Neuron (in vitro differentiated cells): ENCODE measurements around the gene BCL2.

Source experiments
- H2AFZ ChIP-seq: one replicate; pipeline ENCODE4 v1.6.1; 2013; ENCODE audit warnings: low read depth, mild to moderate bottlenecking, inconsistent platforms, low read length, moderate library complexity
- H3K27me3 ChIP-seq: one replicate; pipeline ENCODE4 v1.6.1; 2013; ENCODE audit warnings: low read length; ENCODE audit not compliant: insufficient read depth
- H3K36me3 ChIP-seq: one replicate; pipeline ENCODE4 v1.6.1; 2013; ENCODE audit warnings: low read length; ENCODE audit not compliant: insufficient read depth
- H3K4me1 ChIP-seq: one replicate; pipeline ENCODE4 v1.6.1; 2013; ENCODE audit warnings: low read length; ENCODE audit not compliant: insufficient read depth
- H3K4me3 ChIP-seq: 2 replicates; pipeline ENCODE4 v1.5.1; 2013; ENCODE audit warnings: mild to moderate bottlenecking, low read length, moderate library complexity
- H3K9me3 ChIP-seq: one replicate; pipeline ENCODE4 v1.6.1; 2013; ENCODE audit warnings: low read length

Gene BCL2

DNA sequence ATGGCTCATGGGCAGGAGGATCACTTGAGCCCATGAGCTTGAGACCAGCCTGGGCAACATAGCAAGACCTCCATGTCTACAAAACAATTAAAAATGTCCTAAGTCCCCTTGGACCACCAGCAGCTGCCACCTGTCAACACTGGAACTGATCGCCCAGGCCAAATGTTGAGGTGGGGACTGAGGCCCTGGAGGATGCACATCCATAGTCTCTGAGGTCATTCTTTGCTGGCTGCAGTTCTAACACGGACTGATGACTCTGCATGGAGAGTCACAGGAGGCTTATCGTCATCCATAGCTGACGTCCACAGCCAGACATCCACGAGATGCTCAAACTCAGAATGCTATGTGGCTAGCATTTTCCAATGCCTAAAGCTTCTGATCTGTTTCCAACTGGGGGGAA lies 151.3 kb downstream of the BCL2 start:
- H3K36me3 ChIP-seq = no peaks in the 10 kb centered on the region
- H3K9me3 ChIP-seq = no peaks in the 10 kb centered on the region
- H3K4me1 ChIP-seq = no peaks in the 10 kb centered on the region
- H3K27me3 ChIP-seq = no peaks in the 10 kb centered on the region
- H3K4me3 ChIP-seq = no peak overlapping the region
- no peak overlapping the region for H2AFZ ChIP-seq

DNA sequence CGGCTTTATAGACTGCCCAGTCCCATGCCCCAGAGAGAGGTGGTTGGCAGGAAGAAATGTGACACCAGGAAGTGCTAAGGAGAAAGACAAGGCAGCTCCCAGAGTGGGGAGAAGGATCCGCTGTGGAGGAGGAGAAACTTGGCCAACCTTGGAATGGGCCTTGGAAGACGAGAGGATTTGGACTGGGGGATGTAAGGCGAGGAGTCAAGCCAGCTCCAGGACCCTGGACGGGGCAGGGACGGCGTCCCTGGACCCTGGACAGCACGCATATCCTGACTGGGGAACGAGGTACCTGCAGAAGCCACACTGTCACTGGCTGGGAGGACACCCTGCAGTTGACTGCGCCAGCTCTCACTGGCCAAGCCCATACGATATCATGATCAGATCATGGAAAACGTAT lies 153.4 kb downstream of the BCL2 start:
- no peaks in the 10 kb centered on the region for H3K27me3 ChIP-seq
- peaks cover 5% of the 10 kb centered on the region for H3K4me1 ChIP-seq
- H3K4me3 ChIP-seq = no peak overlapping the region
- H3K9me3 ChIP-seq = no peaks in the 10 kb centered on the region
- no peaks in the 10 kb centered on the region for H3K36me3 ChIP-seq
- H2AFZ ChIP-seq = no peak overlapping the region

DNA sequence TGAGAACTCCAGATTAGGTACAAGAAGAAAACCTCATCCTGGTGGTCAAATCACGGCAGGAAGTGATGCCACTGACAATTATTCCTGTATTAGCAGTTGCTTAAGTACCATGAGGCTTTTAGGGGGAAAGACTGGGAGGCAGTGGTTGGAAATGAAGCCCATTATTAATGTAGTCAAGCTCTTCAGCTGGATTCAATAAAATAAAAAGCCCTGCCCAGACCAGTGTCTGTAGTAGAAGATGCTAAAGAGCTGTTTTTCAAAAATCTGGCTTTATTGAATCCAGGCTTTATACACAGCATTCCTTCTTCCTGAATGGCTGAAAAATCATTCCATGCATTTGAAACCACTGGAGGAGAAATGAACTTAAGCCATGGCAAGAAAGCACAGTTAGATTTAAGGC lies 155.2 kb downstream of the BCL2 start:
- Histone ChIP-seq H2AFZ (no peak overlapping the region), H3K27me3 (no peaks in the 10 kb centered on the region), H3K36me3 (no peaks in the 10 kb centered on the region), H3K9me3 (no peaks in the 10 kb centered on the region), H3K4me3 (no peak overlapping the region), H3K4me1 (peaks cover 6% of the 10 kb centered on the region)

DNA sequence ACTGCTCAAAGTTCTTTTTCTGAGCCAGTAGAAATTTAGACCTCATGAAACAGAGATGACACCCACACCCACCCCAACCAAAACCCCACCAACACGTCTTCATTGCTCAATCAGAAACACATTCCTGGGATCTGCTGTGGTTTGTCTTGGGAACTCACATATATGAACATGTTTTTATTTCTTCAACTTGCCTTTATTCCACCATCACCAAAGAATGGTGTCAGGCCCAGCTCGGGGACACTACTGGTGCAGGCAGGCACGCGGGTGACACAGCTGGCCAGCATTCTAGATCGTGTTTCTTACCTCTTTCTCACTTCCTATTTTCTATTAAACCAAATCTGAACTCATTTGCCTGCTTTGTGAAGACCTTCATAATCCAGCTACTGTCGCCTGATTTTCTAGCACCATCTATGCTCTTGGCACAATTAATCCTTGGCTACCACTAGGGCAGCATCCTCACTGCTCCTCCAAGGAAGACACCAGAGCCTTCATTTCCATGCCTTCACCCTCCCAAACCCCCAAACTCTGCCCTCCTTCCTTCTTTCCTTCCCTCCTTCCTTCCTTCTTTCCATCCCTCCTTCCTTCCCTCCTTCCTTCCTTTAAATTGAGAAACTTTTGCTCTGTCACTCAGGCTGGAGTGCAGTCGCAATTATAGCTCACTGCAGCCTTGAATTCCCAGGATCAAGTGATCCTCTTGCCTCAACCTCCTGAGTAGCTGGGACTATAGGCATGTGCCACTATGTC lies 157.1 kb downstream of the BCL2 start:
- no peaks in the 10 kb centered on the region for H3K9me3 ChIP-seq
- H3K4me3 ChIP-seq = no peak overlapping the region
- peaks cover 6% of the 10 kb centered on the region for H3K4me1 ChIP-seq
- H2AFZ ChIP-seq = no peak overlapping the region
- no peaks in the 10 kb centered on the region for H3K36me3 ChIP-seq
- no peaks in the 10 kb centered on the region for H3K27me3 ChIP-seq

DNA sequence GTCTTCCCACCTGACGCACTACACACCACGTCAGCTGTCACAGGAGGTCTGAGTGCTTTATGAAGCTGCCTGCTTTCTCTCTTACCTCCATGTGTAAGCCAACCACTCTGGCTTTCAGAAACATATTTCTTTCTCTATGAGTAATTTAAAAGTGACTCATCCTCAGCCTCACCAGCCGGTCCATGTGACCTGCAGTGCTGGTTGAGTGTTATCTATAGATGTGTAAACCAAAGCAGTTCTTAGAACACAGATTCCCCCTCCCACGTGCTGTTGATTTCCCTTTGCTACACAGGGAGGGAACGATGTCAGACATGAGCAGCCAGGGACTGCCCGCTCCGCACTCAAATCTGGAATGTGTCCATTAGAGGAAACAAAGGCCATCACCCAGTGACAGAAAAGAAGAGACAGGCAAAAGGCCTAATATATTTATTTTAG lies 157.8 kb downstream of the BCL2 start:
- peaks cover 6% of the 10 kb centered on the region for H3K4me1 ChIP-seq
- no peak overlapping the region for H3K4me3 ChIP-seq
- H3K27me3 ChIP-seq = no peaks in the 10 kb centered on the region
- H3K9me3 ChIP-seq = no peaks in the 10 kb centered on the region
- no peaks in the 10 kb centered on the region for H3K36me3 ChIP-seq
- H2AFZ ChIP-seq = no peak overlapping the region

DNA sequence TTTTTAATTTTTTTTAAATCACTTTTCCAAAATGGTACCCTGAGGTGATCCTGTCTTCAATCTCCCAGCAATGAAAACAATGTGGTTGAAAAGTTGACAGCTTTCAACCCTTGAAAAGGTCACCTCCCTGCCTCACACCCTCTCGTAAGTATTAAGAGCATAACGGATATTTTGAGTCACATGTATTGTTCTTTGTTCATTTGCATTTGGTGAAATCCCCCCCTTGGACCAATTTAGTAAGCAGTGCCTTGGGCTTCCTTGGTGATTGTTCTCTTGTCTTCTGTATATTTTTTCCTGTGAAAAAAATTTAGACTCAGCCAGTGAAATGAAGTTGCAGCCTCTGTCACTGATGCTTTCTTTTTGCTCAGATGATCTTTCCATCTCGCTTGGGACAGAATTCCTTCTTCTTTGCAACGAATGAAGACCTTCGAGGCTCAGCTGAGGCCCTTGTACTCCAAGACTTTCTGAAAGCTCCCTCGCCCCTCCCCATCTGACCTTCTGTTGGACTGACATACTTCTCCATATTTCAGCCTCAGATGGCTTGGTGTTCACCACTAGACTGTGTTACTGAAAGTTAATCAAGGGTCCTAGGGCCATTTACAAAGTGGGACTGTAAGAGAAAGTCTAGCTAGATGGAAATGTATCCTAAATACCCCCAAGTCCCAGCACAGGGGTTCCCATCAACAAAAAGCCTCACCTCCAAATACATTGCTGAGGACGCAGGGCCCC lies 158.4 kb downstream of the BCL2 start:
- H3K9me3 ChIP-seq = no peaks in the 10 kb centered on the region
- H3K27me3 ChIP-seq = no peaks in the 10 kb centered on the region
- no peaks in the 10 kb centered on the region for H3K36me3 ChIP-seq
- H2AFZ ChIP-seq = no peak overlapping the region
- H3K4me3 ChIP-seq = no peak overlapping the region
- H3K4me1 ChIP-seq = peaks cover 6% of the 10 kb centered on the region

DNA sequence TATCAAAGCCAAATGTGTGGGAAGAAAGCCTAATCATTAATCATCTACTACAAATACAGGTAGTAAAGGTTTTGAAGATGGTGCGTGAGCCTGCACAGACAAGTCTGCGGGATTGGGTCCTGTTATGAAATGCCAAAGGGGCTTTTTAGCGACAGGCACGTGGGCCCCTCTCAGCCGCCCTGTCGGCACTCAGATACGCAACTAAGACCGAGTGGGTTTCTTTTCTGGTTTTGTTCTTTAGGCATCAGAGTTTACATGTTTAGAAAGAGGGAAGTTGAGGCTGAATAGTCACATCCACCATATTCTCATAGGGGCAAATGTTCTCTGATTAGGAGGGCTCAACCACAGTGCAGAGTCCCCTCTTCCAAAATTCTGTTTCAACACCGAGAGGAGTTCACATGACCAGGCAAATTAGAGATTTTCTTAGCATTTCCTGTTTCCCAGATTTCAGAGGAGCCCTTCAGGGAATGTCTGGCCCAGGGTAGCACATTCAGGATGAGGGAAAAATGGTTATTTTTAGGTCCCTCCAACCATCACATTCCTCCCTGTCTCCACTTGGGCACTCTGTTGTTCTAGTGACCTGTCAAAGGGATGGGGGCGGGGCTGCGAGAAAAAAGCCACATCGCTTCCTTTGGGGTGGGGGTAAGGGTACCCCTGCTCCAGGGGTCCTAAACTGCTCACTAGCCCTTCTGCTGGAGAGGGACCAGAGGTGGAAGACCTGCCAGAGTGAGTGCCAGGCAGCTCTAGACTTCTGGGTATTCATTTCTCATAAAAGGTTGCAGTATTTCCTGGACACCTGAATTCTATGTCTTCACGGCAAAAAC lies 159.2 kb downstream of the BCL2 start:
- H2AFZ ChIP-seq = no peak overlapping the region
- H3K27me3 ChIP-seq = no peaks in the 10 kb centered on the region
- peaks cover 6% of the 10 kb centered on the region for H3K4me1 ChIP-seq
- no peak overlapping the region for H3K4me3 ChIP-seq
- H3K9me3 ChIP-seq = no peaks in the 10 kb centered on the region
- H3K36me3 ChIP-seq = no peaks in the 10 kb centered on the region

DNA sequence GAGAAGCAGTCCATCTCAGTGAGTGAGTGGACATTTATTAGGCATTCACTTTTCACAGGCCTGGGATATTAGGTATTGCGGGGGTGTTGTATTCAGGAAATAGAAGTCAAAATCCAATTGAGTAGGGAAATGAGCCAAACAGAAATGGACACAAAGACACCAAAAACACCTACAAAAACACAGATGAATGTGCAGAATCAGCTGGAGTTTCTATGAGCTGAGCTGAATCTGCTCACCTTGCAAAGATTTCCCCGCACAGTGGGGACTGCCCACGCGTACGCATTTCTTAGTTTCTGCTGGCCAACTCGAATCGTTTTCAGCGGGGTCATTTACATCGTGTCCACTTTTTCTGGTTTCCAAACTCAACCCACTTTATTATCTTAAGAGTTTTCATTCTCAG lies 160.0 kb downstream of the BCL2 start:
- no peaks in the 10 kb centered on the region for H3K36me3 ChIP-seq
- no peak overlapping the region for H3K4me3 ChIP-seq

DNA sequence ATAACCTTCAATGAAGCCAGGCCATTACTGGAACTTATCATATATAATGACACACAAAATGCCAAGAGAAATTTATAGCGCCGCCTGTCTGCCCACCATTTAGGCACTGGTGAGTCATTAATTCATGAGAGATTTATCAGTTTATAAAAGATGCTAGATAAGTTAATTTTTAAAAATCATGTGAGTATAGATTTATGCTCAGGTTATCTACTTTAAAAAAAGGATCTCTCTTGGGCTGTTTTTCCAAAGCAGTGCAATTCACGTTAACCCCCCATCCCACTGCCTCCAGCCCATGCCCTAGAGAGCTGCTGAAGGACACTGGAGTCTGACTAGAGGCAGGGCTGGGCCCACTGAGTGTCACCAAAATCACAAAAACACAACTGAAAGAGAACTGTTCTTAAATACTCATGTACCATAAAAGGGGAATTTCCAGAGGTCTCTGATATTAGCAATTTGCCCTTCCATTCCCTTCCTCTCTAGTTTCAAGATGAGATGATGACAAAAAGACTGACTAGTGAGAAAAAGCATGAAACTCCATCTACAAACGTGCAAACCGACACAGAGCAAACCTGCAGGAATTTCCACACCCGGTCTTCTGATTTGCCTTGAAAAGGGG lies 160.8 kb downstream of the BCL2 start:
- Histone ChIP-seq H3K4me3 (no peak overlapping the region), H3K36me3 (no peaks in the 10 kb centered on the region), H2AFZ (no peak overlapping the region), H3K4me1 (peaks cover 6% of the 10 kb centered on the region), H3K27me3 (no peaks in the 10 kb centered on the region), H3K9me3 (no peaks in the 10 kb centered on the region)

More for the DNA sequence above, 160.0 kb downstream of the BCL2 start:
- Histone ChIP-seq H3K9me3 (no peaks in the 10 kb centered on the region), H2AFZ (no peak overlapping the region), H3K4me1 (peaks cover 6% of the 10 kb centered on the region), H3K27me3 (no peaks in the 10 kb centered on the region)

DNA sequence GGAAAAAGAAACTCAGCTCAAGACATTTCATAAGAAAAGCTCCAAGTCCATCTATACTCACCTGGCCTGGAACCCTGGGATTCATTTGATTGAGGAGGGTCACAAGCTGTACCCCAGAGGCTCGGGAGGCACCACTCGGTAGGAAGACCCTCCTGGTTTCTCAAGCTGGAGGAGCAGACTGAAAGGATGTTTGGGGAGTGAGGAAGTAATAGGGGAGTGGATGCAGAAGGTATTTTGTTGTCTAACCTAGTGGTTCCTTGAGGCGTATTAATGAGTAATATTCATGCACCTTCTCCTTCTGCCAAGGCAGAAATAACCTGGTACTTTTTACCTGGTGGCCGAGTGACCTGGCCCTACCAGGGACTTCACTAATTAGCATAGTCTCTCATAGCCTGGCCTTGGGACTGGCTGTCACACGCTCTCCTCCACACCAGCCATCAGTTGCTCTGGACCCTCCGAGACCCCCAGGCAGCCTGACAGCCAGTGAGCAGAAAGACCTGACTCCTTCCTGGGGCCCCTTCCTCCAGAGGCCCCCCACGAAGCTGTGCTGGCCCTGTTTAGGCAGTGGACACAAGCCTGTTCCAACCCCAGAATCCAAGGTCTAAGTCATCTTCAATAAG lies 161.4 kb downstream of the BCL2 start:
- Histone ChIP-seq H3K36me3 (no peaks in the 10 kb centered on the region), H3K4me1 (peaks cover 6% of the 10 kb centered on the region), H3K4me3 (no peak overlapping the region)

DNA sequence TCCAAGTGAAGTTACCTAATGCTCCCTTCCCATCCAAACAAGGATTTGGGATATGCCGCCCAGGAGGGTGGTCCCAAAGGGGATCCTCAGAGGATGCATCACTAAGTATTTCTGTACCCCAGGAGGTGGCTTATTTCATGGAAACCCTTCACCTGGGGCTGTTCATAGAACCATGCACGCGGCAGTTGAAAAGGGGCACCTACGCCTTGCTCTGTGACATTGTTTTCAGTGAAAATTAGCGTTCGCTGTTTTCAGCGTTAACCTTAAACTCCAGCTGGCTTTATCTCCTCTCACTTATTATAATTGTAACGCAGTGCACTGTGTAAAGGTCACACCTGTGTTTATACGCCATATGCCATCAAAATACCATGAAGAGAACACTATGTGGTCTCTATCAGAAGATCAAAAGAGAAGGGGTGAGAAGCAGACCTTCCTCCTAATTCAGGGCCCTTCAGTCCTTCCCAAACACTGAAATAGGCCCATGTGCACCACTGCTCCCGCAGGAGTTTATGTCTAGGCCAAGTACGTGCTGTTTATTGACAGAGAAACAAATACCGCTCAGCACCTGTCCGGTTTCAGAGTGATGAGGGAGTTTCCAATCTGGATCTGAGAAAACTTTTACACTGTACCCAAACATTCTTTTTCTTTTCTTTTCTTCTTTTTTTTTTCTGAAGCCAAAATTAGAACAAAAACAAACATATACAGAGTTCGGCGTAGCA lies 162.1 kb downstream of the BCL2 start:
- Histone ChIP-seq H2AFZ (no peak overlapping the region), H3K27me3 (no peaks in the 10 kb centered on the region), H3K9me3 (no peaks in the 10 kb centered on the region), H3K4me3 (no peak overlapping the region), H3K36me3 (no peaks in the 10 kb centered on the region), H3K4me1 (peaks cover 6% of the 10 kb centered on the region)

More for the DNA sequence above, 161.4 kb downstream of the BCL2 start:
- H3K27me3 ChIP-seq = no peaks in the 10 kb centered on the region
- H2AFZ ChIP-seq = no peak overlapping the region
- H3K9me3 ChIP-seq = no peaks in the 10 kb centered on the region
